ENCODE measurements around the gene SPSB1.
"Not testable (repeated sequence)": the region's sequence is repeated elsewhere in the genome, so short reads cannot be mapped to it uniquely, and the experiment has no call there.

DNA sequence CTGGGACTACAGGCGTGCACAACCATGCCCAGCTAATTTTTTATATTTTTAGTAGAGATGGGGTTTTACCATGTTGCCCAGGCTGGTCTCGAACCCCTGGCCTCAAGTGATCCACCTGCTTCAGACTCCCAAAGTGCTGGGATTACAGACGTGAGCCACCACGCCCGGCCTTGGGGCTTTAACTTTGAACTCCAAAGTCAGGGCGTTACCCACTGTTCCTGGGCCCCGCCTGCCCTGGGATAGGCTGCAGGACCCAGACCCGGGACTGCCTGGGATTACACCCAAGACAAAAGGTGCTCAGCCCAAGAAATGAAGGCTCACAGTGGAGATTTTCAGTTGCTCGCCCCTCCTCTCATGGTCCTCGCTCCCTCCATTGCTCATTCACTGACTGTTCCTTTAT lies 92.7 kb downstream of the SPSB1 start:
- TF ChIP-seq CTCF (optimal IDR thresholded peaks at IDR 0.05 in 1 of 3, IDR thresholded peaks at IDR 0.05 in 1 of 3, conservative IDR thresholded peaks at IDR 0.05 in 1 of 3; ENCODE audit: extremely low read depth in 1 of 3, insufficient read depth in 2 of 3, low read length in 3 of 3); EZH2 (IDR thresholded peaks at IDR 0.05; ENCODE audit: low read length): not testable (repeated sequence)

All from keratinocyte (primary cell).